Neuronal stem cell (in vitro differentiated cells): ENCODE measurements around the gene ZC3H7B.

ENCODE experiments used
- DNase-seq: peaks from one replicate; pipeline ENCODE4 v3.0.0-alpha.2; 2013; ENCODE audit warnings: low spot score
- H2AFZ ChIP-seq: one replicate; pipeline ENCODE4 v1.6.1; 2013; ENCODE audit warnings: mild to moderate bottlenecking, low read length, inconsistent platforms
- H2AK5ac ChIP-seq: 2 replicates; pipeline ENCODE4 v1.6.1; 2013; ENCODE audit warnings: low read depth, mild to moderate bottlenecking, inconsistent platforms, low read length, moderate library complexity, mixed read lengths
- H2BK120ac ChIP-seq: 2 replicates; pipeline ENCODE4 v1.6.1; 2013; ENCODE audit warnings: low read depth, mild to moderate bottlenecking, inconsistent platforms, low read length, moderate library complexity, mixed read lengths
- H2BK12ac ChIP-seq: one replicate; pipeline ENCODE4 v1.6.1; 2013; ENCODE audit warnings: low read length, inconsistent platforms
- H2BK15ac ChIP-seq: 2 replicates; pipeline ENCODE4 v1.6.1; 2013; ENCODE audit warnings: mild to moderate bottlenecking, low read length, inconsistent platforms, mixed read lengths
- H2BK5ac ChIP-seq: one replicate; pipeline ENCODE4 v1.6.1; 2013; ENCODE audit warnings: inconsistent platforms, mild to moderate bottlenecking, low read length, moderate library complexity
- H3K14ac ChIP-seq: one replicate; pipeline ENCODE4 v1.6.1; 2013; ENCODE audit warnings: low read length, inconsistent platforms
- H3K18ac ChIP-seq: 2 replicates; pipeline ENCODE4 v1.6.1; 2013; ENCODE audit warnings: low read length, inconsistent platforms
- H3K23ac ChIP-seq: 2 replicates; pipeline ENCODE4 v1.6.1; 2013; ENCODE audit warnings: low read depth, mild to moderate bottlenecking, mixed read lengths, low read length, inconsistent platforms; ENCODE audit not compliant: poor library complexity
- H3K27ac ChIP-seq: replicated peaks from 3 replicates; pipeline ENCODE4 v1.5.1; 2013; ENCODE audit warnings: low read length, inconsistent platforms
- H3K27me3 ChIP-seq, 3 experiments: 2 replicates each; pipeline ENCODE4 v1.6.1; 2013; ENCODE audit warnings: low read length in 3 of 3, mild to moderate bottlenecking in 2 of 3, inconsistent platforms in 1 of 3, low read depth in 1 of 3, mixed read lengths in 1 of 3, moderate library complexity in 1 of 3; ENCODE audit not compliant: control insufficient read depth in 3 of 3, insufficient read depth in 3 of 3
- H3K36me3 ChIP-seq, 2 donors: replicated peaks in 1 of 2; 2 replicates each; pipeline ENCODE4 v1.6.1; 2013; ENCODE audit warnings: low read length in 2 of 2; ENCODE audit not compliant: control insufficient read depth in 2 of 2, insufficient read depth in 2 of 2
- H3K4ac ChIP-seq: 2 replicates; pipeline ENCODE4 v1.6.1; 2013; ENCODE audit warnings: inconsistent platforms, mild to moderate bottlenecking, low read length, moderate library complexity
- H3K4me1 ChIP-seq, 2 donors: 1 replicate in 1 of 2; 2 replicates in 1 of 2; pipeline ENCODE4 v1.6.1; 2013; ENCODE audit warnings: low read length in 2 of 2, low read depth in 1 of 2; ENCODE audit not compliant: control insufficient read depth in 2 of 2, insufficient read depth in 1 of 2
- H3K4me2 ChIP-seq: one replicate; pipeline ENCODE4 v1.6.1; 2013; ENCODE audit warnings: mild to moderate bottlenecking, low read length, inconsistent platforms; ENCODE audit not compliant: insufficient read depth, poor library complexity, severe bottlenecking
- H3K4me3 ChIP-seq, 2 donors: 2 replicates each; pipeline ENCODE4 v1.5.1; 2013; ENCODE audit warnings: low read length in 2 of 2, mild to moderate bottlenecking in 2 of 2, inconsistent platforms in 1 of 2, moderate library complexity in 1 of 2
- H3K79me1 ChIP-seq: one replicate; pipeline ENCODE4 v1.6.1; 2013; ENCODE audit warnings: low read depth, mild to moderate bottlenecking, inconsistent platforms, low read length, moderate library complexity
- H3K9ac ChIP-seq: one replicate; pipeline ENCODE4 v1.6.1; 2013; ENCODE audit warnings: mild to moderate bottlenecking, low read depth, low read length, inconsistent platforms; ENCODE audit not compliant: poor library complexity
- H3K9me3 ChIP-seq, 2 donors: replicated peaks in 1 of 2; 2 replicates each; pipeline versions ENCODE3 to v1.6.1; 2013; ENCODE audit warnings: low read length in 2 of 2, mild to moderate bottlenecking in 2 of 2, inconsistent platforms in 1 of 2, low read depth in 1 of 2, mixed read lengths in 1 of 2, moderate library complexity in 1 of 2; ENCODE audit not compliant: control insufficient read depth in 2 of 2, insufficient read depth in 1 of 2
- H4K8ac ChIP-seq: one replicate; pipeline ENCODE4 v1.6.1; 2013; ENCODE audit warnings: low read depth, mild to moderate bottlenecking, inconsistent platforms, low read length, moderate library complexity
- H4K91ac ChIP-seq: one replicate; pipeline ENCODE4 v1.6.1; 2013; ENCODE audit warnings: low read length, low read depth, mild to moderate bottlenecking, inconsistent platforms; ENCODE audit not compliant: poor library complexity
- WGBS, 2 donors: extraction: QIAGEN DNeasy Blood & Tissue Kit; methylation state at CpG; one replicate each; pipeline ENCODE4 v1.1.7; 2013; ENCODE audit warnings: missing lambda C conversion rate in 2 of 2, mixed read lengths in 1 of 2; ENCODE audit not compliant: insufficient read length in 2 of 2, insufficient replicate concordance in 1 of 2; ENCODE audit errors: extremely low coverage in 2 of 2; 5-methylcytosine and 5-hydroxymethylcytosine counted together

The ZC3H7B gene

GRCh38 chr22:41267958-41268357 is 33.4 kb upstream of the ZC3H7B start:
- no CpG with 5 or more reads among the region's 16 CpGs for WGBS, 2 donors
- Histone ChIP-seq H3K4me1 (no peaks in the 10 kb centered on the region), H3K27ac (no peak overlapping the region), H3K79me1 (peaks cover 8% of the 10 kb centered on the region), H3K36me3 (peaks cover 63 to 88% of the 10 kb centered on the region in 2 donors), H2BK120ac (no peak overlapping the region), H4K8ac (no peak overlapping the region), H3K23ac (no peak overlapping the region), H3K4me3 (no peak overlapping the region), H2BK5ac (no peak overlapping the region), H3K9ac (no peak overlapping the region), H3K14ac (no peak overlapping the region), H3K18ac (no peak overlapping the region), H3K27me3 (no peaks in the 10 kb centered on the region), H4K91ac (no peak overlapping the region), H3K9me3 (no peaks in the 10 kb centered on the region), H2BK12ac (no peak overlapping the region), H2AFZ (no peak overlapping the region), H3K4me2 (no peak overlapping the region), H2BK15ac (no peak overlapping the region), H2AK5ac (no peak overlapping the region), H3K4ac (no peak overlapping the region)
- no peak for DNase-seq

GRCh38 chr22:41271787-41272186 is 29.5 kb upstream of the ZC3H7B start:
- H2BK5ac ChIP-seq = no peak overlapping the region
- no peak overlapping the region for H3K4me2 ChIP-seq
- H3K18ac ChIP-seq = no peak overlapping the region
- no peak overlapping the region for H3K27ac ChIP-seq
- peak overlapping the region in 1 of 2 donors; percentile 60 for H3K4me3 ChIP-seq
- no peak overlapping the region for H3K14ac ChIP-seq
- H2AK5ac ChIP-seq = no peak overlapping the region
- no peak overlapping the region for H2BK120ac ChIP-seq
- H3K36me3 ChIP-seq = peaks cover 56 to 91% of the 10 kb centered on the region in 2 donors
- no peak overlapping the region for H3K9ac ChIP-seq
- no peak overlapping the region for H2BK12ac ChIP-seq
- DNase-seq = no peak
- no peak overlapping the region for H4K8ac ChIP-seq
- no CpG with 5 or more reads among the region's 9 CpGs for WGBS, 2 donors
- H4K91ac ChIP-seq = no peak overlapping the region
- H3K27me3 ChIP-seq = no peaks in the 10 kb centered on the region
- no peaks in the 10 kb centered on the region for H3K9me3 ChIP-seq
- no peak overlapping the region for H2BK15ac ChIP-seq
- H3K79me1 ChIP-seq = peaks cover 3% of the 10 kb centered on the region
- no peak overlapping the region for H3K4ac ChIP-seq
- peak overlapping the region; percentile 34 for H3K23ac ChIP-seq
- no peak overlapping the region for H2AFZ ChIP-seq
- H3K4me1 ChIP-seq = no peaks in the 10 kb centered on the region

- Histone ChIP-seq H2AK5ac (no peak overlapping the region), H3K14ac (no peak overlapping the region), H3K9me3 (peaks cover 0 to 3% of the 10 kb centered on the region in 2 donors), H3K79me1 (peaks cover 1% of the 10 kb centered on the region), H2BK120ac (no peak overlapping the region), H2BK12ac (no peak overlapping the region), H4K91ac (no peak overlapping the region), H3K4ac (no peak overlapping the region), H3K4me2 (no peak overlapping the region), H2BK15ac (no peak overlapping the region), H2AFZ (no peak overlapping the region), H3K27me3 (no peaks in the 10 kb centered on the region), H3K36me3 (peaks cover 50 to 88% of the 10 kb centered on the region in 2 donors), H2BK5ac (no peak overlapping the region), H3K9ac (no peak overlapping the region), H3K27ac (no peak overlapping the region), H3K4me3 (no peak overlapping the region), H4K8ac (no peak overlapping the region), H3K18ac (no peak overlapping the region), H3K4me1 (no peaks in the 10 kb centered on the region), H3K23ac (no peak overlapping the region)
- WGBS, 2 donors = no CpG with 5 or more reads among the region's 7 CpGs
- DNase-seq = no peak
Measured at GRCh38 chr22:41273128-41273527, 28.2 kb upstream of the ZC3H7B start.

GRCh38 chr22:41274856-41275255 is 26.5 kb upstream of the ZC3H7B start:
- H2AK5ac ChIP-seq = no peak overlapping the region
- H2BK15ac ChIP-seq = no peak overlapping the region
- no peak for DNase-seq
- H2BK120ac ChIP-seq = no peak overlapping the region
- no peak overlapping the region for H3K27ac ChIP-seq
- no peak overlapping the region for H3K9ac ChIP-seq
- H3K4ac ChIP-seq = no peak overlapping the region
- no peak overlapping the region for H3K4me3 ChIP-seq
- no peak overlapping the region for H2AFZ ChIP-seq
- no peaks in the 10 kb centered on the region for H3K27me3 ChIP-seq
- H4K91ac ChIP-seq = no peak overlapping the region
- H3K18ac ChIP-seq = no peak overlapping the region
- no peak overlapping the region for H2BK5ac ChIP-seq
- no peak overlapping the region for H3K14ac ChIP-seq
- H3K23ac ChIP-seq = no peak overlapping the region
- H3K4me2 ChIP-seq = no peak overlapping the region
- no peak overlapping the region for H2BK12ac ChIP-seq
- peaks cover 55 to 91% of the 10 kb centered on the region in 2 donors for H3K36me3 ChIP-seq
- H3K4me1 ChIP-seq = no peaks in the 10 kb centered on the region
- peaks cover 0 to 3% of the 10 kb centered on the region in 2 donors for H3K9me3 ChIP-seq
- no CpG with 5 or more reads among the region's 4 CpGs for WGBS, 2 donors
- no peak overlapping the region for H4K8ac ChIP-seq
- H3K79me1 ChIP-seq = peaks cover 1% of the 10 kb centered on the region
